ENCODE data around the gene CDK2AP2. TPM values are rescaled to one million over a fixed set of nuclear protein-coding genes. Genes with fewer than 3 reads are reported as not detected.

CDK2AP2 gene
- total RNA-seq, 4 donors from 2014 or later, result 29.1 to 69.3 (median 53.9) TPM

GRCh38 chr11:67495234-67496005 is 12.5 kb downstream of the CDK2AP2 start:
- no peak overlapping the region for H3K27ac ChIP-seq

GRCh38 chr11:67494371-67495233 is 13.4 kb downstream of the CDK2AP2 start:
- Histone ChIP-seq H3K36me3 (peaks cover 0 to 89% of the 10 kb centered on the region in 2 donors), H3K9me3 (no peaks in the 10 kb centered on the region), H3K4me1 (peaks cover 0 to 20% (median 0%) of the 10 kb centered on the region in 3 donors), H3K27me3 (no peaks in the 10 kb centered on the region), H3K27ac (no peak overlapping the region), H3K4me3 (no peak overlapping the region)
- TF ChIP-seq CTCF (IDR thresholded peaks at IDR 0.05) (no peak), EP300 (IDR thresholded peaks at IDR 0.05) (no peak), POLR2AphosphoS5 (IDR thresholded peaks at IDR 0.05) (no peak), POLR2A (IDR thresholded peaks at IDR 0.05) (no peak)
- 85 to 92% methylated on average over 5 to 14 of the region's 59 CpGs for WGBS, 2 donors (ENCODE audit: low coverage in 1 of 2)
- ATAC-seq, result no peak

More at GRCh38 chr11:67495234-67496005, 12.5 kb downstream of the CDK2AP2 start:
- ATAC-seq, result no peak
- peaks cover 0 to 19% (median 0%) of the 10 kb centered on the region in 3 donors for H3K4me1 ChIP-seq
- WGBS, 2 donors (ENCODE audit: low coverage in 1 of 2), result 80% methylated on average over 1 of the region's 16 CpGs; no CpG with 5 or more reads in 1 of the 2 donors
- TF ChIP-seq CTCF (IDR thresholded peaks at IDR 0.05), result no peak
- no peak for TF ChIP-seq EP300 (IDR thresholded peaks at IDR 0.05)
- no peak for TF ChIP-seq POLR2AphosphoS5 (IDR thresholded peaks at IDR 0.05)
- TF ChIP-seq POLR2A (IDR thresholded peaks at IDR 0.05), result no peak
- H3K9me3 ChIP-seq, result no peaks in the 10 kb centered on the region
- H3K4me3 ChIP-seq, result no peak overlapping the region
- peaks cover 0 to 89% of the 10 kb centered on the region in 2 donors for H3K36me3 ChIP-seq
- no peaks in the 10 kb centered on the region for H3K27me3 ChIP-seq

- H3K4me3 ChIP-seq, result no peak overlapping the region
- H3K27me3 ChIP-seq, result no peaks in the 10 kb centered on the region
- peaks cover 0 to 95% of the 10 kb centered on the region in 2 donors for H3K36me3 ChIP-seq
- TF ChIP-seq POLR2A (IDR thresholded peaks at IDR 0.05) (no peak), CTCF (IDR thresholded peaks at IDR 0.05) (no peak), EP300 (IDR thresholded peaks at IDR 0.05) (no peak), POLR2AphosphoS5 (IDR thresholded peaks at IDR 0.05) (no peak)
- H3K9me3 ChIP-seq, result no peaks in the 10 kb centered on the region
- ATAC-seq, result no peak
- H3K4me1 ChIP-seq, result peaks cover 0 to 20% (median 0%) of the 10 kb centered on the region in 3 donors
- no peak overlapping the region for H3K27ac ChIP-seq
- 93 to 100% methylated on average over 1 to 10 of the region's 65 CpGs for WGBS, 2 donors (ENCODE audit: low coverage in 1 of 2)
Observed at GRCh38 chr11:67493548-67494370, 14.2 kb downstream of the CDK2AP2 start.

GRCh38 chr11:67492801-67493547 is 15.0 kb downstream of the CDK2AP2 start:
- H3K4me3 ChIP-seq, result no peak overlapping the region
- ATAC-seq, result no peak
- 84% methylated on average over 5 of the region's 46 CpGs; no CpG with 5 or more reads in 1 of the 2 donors for WGBS, 2 donors (ENCODE audit: low coverage in 1 of 2)
- TF ChIP-seq POLR2AphosphoS5 (IDR thresholded peaks at IDR 0.05), result no peak
- TF ChIP-seq POLR2A (IDR thresholded peaks at IDR 0.05), result no peak
- no peak for TF ChIP-seq EP300 (IDR thresholded peaks at IDR 0.05)
- TF ChIP-seq CTCF (IDR thresholded peaks at IDR 0.05), result no peak
- H3K27ac ChIP-seq, result no peak overlapping the region
- peaks cover 0 to 93% of the 10 kb centered on the region in 2 donors for H3K36me3 ChIP-seq
- H3K9me3 ChIP-seq, result no peaks in the 10 kb centered on the region
- H3K27me3 ChIP-seq, result no peaks in the 10 kb centered on the region
- peaks cover 0 to 20% (median 0%) of the 10 kb centered on the region in 3 donors for H3K4me1 ChIP-seq
